HG03460 (cell line): Measurements from ENCODE around the gene PLEKHG4.

Experiments used
- ATAC-seq: cut with Tn5 transposase; IDR thresholded peaks from one replicate; pipeline ENCODE4 v1.9.1; 2021; ENCODE audit not compliant: unreplicated experiment

The PLEKHG4 gene, protein sequence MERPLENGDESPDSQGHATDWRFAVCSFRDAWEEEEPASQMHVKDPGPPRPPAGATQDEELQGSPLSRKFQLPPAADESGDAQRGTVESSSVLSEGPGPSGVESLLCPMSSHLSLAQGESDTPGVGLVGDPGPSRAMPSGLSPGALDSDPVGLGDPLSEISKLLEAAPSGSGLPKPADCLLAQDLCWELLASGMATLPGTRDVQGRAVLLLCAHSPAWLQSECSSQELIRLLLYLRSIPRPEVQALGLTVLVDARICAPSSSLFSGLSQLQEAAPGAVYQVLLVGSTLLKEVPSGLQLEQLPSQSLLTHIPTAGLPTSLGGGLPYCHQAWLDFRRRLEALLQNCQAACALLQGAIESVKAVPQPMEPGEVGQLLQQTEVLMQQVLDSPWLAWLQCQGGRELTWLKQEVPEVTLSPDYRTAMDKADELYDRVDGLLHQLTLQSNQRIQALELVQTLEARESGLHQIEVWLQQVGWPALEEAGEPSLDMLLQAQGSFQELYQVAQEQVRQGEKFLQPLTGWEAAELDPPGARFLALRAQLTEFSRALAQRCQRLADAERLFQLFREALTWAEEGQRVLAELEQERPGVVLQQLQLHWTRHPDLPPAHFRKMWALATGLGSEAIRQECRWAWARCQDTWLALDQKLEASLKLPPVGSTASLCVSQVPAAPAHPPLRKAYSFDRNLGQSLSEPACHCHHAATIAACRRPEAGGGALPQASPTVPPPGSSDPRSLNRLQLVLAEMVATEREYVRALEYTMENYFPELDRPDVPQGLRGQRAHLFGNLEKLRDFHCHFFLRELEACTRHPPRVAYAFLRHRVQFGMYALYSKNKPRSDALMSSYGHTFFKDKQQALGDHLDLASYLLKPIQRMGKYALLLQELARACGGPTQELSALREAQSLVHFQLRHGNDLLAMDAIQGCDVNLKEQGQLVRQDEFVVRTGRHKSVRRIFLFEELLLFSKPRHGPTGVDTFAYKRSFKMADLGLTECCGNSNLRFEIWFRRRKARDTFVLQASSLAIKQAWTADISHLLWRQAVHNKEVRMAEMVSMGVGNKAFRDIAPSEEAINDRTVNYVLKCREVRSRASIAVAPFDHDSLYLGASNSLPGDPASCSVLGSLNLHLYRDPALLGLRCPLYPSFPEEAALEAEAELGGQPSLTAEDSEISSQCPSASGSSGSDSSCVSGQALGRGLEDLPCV

DNA sequence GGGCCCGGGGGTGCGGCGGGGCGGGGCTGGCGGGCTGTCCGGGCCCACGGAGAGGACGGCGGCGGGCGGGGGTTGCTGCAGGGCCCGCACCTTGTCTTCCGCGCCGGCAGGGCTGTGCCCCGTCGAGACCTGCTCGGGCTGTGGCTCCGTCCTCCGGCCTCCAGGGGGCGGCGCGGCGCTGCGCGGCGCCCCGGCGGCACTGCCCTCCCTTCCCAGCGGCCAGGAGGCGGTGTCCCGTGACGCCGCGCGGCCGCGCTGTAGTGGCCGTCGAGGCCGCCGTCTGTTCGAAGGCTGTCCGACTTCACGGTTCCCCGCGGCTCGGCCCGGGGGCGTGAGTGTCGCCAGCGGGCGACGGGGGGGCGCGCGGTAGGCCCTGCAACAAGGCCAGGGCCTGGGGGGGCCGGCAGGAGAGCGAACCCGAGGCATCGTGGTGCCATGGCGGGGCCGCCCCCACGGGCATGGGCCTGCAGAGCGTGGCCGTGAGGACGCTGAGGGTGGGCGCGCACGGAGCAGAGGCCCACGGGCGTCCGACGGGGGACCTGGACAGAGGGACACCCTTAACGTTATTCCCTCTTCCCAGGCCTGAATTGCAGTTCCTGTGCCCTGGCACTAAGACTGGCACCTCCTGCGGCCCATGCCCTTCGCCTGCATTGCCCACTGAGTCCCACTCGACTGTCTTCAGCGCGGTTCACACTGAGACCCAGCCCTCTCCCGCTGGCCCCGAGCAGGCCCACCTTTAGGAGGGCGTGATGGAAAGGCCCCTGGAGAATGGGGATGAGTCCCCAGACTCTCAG is at the start of gene PLEKHG4:
TSS of gene PLEKHG4 (plus strand) at position 237 of the 794 bp plus-strand sequence. CDS start at position 750, 513 bp downstream.
- peak; percentile 66 for ATAC-seq

DNA sequence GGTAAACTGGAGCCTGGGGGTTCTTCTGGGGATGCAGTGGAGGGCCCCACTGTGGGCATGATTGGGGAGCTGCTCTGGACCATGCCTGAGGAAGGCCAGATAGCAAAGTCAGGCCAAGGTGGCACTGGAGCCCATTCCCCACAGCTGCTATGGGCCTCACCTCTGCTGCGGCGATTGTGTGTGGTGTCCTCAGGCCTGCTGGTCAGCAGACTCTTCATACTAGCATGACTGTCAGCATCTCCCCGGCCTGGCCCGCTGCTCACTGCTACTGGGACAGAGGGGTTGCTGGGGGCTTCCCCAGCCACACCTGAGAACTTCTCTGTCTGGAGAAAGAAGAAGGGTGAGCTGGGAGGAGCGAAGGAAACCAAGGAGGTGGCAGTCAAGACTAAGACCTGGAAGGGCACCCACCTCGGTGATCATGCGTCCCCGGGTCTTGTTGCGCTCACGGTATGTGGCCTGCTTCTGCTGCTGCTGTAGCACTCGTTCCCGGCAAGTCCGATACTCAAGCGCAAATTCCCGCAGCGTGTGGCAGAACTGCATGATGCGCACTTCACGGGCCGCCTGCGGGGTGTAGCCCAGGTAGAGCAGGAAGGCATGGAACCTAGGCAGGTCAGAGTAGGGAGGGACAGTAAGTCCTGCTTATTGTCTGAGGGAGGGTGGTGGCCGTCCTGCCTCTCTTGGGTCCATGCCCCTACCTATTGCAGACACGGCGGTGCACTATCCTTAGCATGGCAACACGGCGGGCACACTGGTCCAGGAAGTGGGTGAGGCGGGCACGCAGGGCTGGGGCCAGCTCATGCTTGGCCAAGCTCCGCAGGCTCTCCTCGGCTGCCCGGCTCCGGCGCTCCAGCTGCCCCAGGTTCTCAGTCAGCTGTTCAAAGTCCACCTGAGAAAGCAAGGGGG is 49.2 kb upstream of the PLEKHG4 start:
- no peak for ATAC-seq

DNA sequence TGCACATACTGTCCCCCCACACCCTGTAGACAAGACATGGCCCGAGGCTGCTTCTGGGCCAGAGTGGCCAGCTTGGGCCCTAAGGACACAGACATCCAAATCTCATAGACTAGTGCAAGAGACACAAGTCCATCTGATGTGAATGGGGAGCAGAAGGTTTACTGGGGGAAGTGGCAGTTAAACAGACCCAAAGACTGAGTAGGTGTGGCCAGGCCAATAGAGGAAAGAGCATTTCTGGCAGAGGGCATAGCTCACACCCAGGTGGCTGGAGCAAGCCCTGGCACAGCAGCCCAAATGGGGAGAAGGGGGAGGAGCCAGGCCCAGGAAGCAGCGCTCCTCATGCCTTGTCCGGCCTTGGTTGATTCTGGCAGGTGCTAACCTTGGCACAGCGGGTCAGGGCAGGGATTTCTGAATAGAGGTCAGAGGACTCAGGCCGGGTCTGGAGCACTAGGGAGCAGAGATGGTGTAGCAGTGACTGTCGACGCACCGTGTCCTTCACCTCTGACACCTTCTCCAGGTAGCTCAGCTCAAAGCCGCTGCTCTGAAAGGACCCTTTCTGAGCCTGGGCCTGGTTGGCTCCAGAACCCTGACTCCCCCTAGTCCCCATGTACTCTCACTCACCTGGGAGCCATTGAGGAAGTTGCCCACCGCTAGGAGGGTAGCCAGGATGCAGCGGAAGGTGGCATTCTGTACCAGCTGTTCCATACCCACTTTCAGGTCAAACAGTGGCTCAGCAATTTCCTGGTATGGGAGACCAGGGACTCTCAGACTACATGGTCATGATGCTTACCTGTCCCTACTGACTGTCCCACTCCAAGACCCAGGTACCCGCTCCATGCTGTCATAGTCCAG is 48.3 kb upstream of the PLEKHG4 start:
- ATAC-seq: no peak

DNA sequence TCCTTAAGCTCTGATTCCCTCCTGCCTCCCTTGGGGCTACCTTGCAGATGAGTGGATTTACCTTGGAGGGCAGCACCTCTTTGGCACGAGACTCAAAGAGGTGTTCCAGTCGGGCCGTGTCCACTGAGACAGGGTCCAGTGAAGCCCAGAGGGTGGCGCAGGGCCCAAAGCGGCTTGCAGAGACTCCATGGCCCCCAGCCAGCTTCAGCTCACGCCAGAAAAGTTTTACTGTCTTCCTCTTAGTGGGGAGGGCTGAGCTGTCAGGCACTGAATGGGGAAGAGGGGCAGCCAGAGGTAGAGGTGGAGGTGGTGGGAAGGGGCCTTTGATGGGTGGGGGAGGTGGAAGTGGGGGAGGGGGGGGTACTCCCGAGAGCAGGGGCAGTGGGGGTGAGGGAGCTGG is 45.7 kb upstream of the PLEKHG4 start:
- no peak for ATAC-seq

DNA sequence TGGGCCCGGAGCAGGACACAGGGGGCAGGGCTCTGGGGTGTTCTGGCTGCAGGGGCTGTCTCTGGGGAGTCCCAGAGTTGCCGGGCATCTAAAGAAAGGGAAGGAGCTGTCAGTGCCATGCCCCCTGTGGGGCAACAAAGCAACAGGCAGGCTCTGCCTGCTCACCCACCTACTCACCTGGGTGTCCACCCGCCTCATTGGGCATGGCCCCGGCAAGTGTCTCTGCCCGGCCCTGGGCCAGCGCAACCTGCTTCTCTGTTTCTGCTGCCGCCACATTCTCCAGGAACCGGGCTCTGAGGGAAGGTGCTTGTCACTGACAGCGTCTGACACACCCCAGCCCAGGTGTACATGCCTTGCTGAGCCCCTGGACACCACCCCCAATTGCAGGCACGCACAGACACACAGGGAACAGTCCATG is 45.1 kb upstream of the PLEKHG4 start:
- ATAC-seq: no peak

DNA sequence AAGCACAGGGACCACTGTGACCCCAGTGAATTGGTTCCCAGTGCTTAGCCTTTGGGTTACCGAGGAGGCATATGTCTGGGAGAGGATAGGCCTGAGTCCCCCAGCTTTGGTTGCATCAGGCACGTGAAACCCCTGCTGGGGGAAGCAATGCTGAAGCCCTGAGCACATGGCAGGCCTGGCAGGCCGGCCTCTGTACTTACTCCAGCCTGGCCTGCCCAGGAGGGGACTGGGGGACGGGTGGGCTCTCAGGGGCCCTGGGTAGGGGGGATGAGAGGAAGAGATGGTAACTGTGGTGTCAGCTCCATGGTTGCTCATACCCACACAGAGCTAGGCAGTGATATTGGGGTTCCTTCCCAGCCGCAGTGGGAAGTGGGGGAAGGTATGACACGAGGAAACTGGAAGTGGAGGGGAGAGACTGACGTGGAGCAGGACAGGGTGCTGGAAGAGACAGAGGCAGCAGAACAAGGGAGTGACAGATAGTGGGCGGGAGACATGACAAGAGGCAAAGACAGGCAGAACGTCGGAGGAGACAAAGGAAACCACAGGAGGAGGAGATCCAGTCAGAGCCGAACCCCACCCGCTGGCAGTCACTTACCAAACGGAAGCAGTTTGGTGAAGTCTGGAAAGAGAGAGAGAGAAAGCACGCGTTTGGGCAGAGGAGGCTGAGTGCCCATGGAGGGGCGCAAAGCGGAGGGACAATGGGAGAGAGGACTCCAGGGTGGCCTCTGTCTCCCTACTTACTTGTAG is 43.3 kb upstream of the PLEKHG4 start:
- no peak for ATAC-seq

DNA sequence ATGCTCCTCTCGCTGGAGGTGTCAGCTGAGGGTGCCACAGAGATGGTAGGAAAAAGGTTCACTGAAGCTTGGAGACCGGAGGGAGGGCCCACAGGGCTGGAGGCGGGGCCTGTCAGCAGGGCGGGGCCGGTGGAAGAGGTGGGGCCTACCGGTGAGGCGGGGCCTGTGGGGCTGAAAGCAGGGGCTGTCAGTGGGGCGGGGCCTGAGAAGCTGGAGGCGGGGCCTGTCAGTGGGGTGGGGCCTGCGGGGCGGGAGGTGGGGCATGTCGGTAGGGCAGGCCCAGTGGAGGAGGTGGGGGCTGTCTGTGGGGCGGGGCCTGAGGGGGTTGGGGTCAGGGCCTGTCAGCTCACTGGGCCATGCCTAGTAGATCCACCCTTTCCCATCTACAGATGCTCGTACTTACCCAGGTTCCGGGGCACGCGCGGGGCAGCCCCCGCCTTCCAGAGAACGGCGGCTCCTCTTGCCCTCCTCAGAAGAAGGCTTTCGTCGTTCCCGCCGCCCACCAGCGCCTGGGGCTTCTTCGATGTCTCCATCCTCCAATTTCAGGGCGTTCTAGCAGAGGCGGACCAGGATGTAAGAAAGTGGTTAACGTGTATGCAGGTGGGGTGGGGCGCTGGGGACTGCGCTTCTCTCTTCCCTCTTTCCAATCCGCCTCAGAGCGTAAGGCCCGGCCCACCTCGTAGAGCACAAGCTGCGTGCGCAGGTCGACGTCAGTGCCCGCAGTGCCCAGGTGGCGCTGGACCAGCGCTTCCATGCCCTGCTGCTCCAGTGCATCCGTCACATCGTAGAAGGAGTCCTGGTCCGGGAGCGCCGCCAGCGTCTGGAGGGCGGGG is 42.6 kb upstream of the PLEKHG4 start:
- ATAC-seq: no peak

DNA sequence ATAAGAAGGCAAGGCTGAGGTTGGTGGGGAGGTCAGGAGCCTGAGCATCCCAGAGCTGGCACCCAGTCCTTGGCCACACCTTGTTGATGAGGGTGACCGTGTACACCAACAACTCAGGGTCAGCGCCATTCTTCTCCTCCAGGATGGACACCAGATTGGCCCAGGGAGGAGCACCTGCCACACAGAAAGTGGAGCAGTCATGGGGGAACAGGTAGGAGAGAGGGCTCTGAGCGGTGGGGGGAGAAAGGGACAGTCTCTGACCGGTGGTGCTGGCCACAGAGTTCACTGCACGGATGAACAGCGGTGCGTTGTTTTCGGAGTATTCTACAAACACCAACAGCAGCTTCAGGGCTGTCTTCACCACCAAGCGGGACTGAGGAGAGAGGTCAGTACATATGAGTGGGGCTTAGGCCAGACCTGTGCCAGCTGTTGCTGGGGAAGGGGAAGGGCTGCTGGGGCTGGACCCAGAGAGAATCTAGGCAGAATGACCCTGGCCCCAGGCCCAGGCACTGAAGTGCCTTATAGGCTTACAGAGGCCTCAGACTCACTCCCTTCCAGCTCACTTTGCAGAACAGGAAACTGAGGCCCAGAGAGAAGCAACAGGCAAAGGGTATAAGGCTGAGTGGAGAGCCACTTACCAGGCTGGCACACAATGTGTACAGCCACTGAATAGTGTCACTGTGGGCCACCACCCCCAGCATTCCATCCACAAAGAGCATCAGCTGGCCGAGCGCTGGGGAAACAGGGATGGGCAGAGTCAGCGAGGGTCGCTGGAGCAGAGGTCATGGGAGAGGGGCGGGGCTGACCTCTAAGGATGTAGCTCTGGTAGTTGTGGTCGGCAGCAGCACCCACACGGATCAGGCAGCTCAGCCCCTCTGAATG is 41.7 kb upstream of the PLEKHG4 start:
- no peak for ATAC-seq

DNA sequence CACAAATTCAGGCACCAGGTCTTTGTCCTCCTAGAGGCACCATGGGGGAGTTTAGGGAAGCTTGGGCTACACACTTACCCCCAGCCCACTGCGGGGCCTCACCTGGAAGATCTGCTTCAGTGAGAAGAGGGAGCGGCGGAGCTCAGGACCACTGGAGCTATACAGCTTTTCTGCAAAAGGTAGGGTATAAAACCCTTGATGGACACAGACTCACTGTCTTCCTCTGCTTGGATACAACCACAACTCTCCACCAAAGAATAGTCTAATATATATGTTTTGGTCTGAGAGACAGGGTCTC is 41.1 kb upstream of the PLEKHG4 start:
- ATAC-seq: no peak

DNA sequence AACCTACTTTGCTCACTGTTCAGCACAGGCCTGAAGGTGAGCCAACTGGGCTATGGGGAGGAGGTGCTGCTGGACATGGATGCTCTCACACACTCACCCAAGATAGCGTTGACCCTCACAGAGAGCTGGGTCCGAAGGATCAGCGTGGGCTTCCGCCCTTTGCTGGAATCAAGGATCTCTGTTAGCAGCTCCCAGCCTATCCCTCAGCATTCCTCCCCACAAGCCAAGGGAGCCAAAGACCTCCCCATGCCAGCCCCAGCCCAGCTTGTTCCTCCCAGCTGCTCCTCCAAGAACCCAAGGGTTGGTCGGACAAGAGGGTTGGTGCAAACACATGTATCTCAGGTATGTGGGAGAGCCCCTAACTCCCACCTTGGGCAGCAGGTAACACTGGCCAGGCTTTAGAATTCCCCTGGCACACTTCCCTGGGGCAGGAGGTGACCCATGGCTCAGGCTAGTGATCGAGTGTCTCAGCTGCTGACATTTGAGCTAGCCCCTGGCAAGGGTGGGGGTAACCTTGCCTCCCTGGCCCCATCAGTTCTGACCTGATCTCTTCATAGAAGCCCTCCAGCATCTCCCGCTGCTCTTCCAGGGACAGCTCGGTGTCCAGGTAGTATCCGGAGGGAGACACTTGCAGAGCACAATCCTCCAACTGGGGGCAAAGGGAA is 40.4 kb upstream of the PLEKHG4 start:
- ATAC-seq: no peak

DNA sequence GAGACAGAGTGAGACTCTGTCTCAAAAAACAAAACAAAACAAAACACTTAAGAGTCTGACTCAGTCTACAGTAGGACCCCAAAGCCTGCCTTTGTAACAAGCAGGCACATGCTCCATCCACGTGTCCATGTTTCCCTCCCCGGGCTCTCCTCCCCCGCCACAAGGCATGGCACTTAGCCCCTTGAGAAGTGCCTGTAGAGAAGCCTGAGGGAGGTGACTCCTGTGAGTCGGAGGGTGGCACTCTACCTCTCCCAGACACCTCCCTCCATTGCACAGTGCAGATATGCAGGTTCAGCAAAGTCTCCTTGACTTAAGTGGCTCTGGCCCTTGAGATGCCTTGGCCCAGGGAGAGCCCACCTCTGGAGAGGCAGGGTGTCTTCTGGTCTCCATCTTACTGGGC is 38.8 kb upstream of the PLEKHG4 start:
- ATAC-seq: no peak

DNA sequence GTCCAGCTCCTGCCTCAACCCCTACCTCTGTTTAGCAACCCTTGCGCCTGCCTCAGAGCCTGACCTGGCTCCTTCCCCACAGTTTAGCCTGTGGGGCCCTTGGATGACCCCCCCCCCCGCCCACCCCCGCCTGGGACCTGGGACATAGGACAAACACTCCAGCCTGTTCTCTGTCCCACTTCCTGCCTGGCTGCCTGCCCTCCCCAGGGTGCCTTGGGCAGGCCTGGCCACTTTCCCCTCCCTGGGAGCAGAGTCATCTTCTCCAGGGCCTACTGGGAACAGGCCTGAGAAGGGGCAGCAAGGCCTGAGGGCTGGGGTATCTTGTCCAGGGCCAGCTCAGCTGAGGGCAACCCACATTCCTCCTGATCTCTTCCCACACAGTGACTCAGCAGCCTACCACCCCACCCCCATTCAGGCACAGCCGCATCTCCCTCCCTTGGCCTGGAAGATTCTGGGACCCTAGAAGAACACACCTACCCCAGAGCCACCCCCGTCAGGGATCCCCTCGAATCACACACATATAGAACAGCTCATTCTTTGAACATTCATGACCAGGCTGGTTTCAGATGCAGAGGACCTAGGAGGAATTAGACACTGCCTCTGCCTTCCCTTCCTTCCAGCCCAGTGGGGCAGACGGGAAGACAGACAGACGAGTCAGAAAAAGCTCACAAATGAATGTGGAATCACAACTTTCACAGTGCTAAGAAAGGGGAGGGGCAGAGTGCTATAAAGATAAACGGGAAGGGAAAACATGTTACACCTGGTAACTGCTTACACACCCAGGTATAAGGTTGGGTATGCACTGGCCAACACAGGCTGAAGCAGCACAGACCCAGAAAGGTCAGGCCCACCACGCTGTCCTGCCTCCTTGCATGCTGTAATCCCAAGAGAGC is 38.1 kb upstream of the PLEKHG4 start:
- no peak for ATAC-seq

DNA sequence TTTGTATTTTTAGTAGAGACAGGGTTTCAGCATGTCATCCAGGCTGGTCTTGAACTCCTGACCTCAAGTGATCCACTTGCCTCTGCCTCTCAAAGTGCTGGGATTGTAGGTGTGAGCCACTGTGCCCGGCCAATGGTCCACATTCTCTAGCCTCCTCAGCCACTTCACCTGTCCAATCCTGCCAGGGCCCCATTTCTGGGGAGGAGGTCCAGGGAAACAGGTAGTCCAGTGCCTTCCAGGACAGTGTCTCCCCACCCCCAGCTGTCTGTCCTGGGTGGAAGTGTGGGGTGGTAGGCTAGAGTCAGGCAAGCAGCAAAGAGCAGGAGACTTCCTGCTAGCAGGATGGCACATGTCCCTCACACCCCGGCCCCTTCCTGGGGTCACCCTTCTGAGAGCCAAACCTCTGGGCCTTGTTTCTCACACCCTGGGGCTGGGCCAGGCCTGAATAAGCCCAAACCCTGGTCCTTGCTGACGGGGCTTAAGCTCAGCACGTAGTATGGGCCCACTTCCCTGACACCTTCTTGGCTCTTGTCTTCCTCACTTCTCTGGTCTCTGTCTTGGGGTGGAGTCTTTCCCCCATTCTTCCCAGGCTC is 37.1 kb upstream of the PLEKHG4 start:
- ATAC-seq: no peak

DNA sequence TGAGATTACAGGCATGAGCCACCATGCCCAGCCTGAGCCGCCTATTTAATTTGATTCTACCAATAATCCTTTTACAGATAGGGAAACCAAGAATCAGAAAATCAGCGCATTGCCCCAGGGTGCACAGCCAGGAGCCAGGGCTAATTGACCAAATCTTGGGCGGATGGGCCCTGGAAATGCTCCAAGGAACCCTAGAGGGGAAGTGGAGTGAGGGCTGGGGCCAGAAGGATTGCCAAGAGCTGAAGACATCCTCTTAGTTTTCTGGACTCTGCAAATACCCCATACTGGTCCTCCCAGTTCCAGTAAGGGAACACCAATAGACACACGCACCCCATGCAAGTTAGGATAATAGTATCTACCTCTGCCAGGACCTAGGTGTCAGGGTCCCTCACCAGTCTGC is 35.9 kb upstream of the PLEKHG4 start:
- ATAC-seq: no peak
